Large intestine (tissue), 3 donors: ENCODE results near the gene IKZF4. TPM values are rescaled to one million over a fixed set of nuclear protein-coding genes. Genes with fewer than 3 reads are reported as not detected.
"Not testable (repeated sequence)": the region's sequence is repeated elsewhere in the genome, so short reads cannot be mapped to it uniquely, and the experiment has no call there.

ENCODE experiments used
- DNase-seq, 2 donors: peaks; one replicate each; pipeline versions ENCODE4 v3.0.0 to v3.0.0-alpha.2; 2013
- H3K27ac ChIP-seq: one replicate; pipeline ENCODE4 v1.5.1; 2013; ENCODE audit warnings: low read length
- H3K27me3 ChIP-seq: 2 replicates; pipeline ENCODE4 v1.6.1; 2013; ENCODE audit warnings: low read length; ENCODE audit not compliant: control insufficient read depth, insufficient read depth
- H3K36me3 ChIP-seq: 2 replicates; pipeline ENCODE4 v1.6.1; 2013; ENCODE audit warnings: low read length; ENCODE audit not compliant: control insufficient read depth, insufficient read depth
- H3K4me1 ChIP-seq: one replicate; pipeline ENCODE4 v1.6.1; 2013; ENCODE audit warnings: low read length; ENCODE audit not compliant: control insufficient read depth, insufficient read depth
- H3K4me3 ChIP-seq: one replicate; pipeline ENCODE4 v1.5.1; 2013; ENCODE audit warnings: low read length
- H3K9me3 ChIP-seq: one replicate; pipeline ENCODE4 v1.6.1; 2013; ENCODE audit warnings: mild to moderate bottlenecking, low read depth, low read length, moderate library complexity; ENCODE audit not compliant: control insufficient read depth
- WGBS: methylation state at CpG from one replicate; pipeline ENCODE4 v1.1.5; 2013; ENCODE audit warnings: low lambda C conversion rate; ENCODE audit not compliant: insufficient coverage; 5-methylcytosine and 5-hydroxymethylcytosine counted together
- polyA plus RNA-seq: library from polyadenylated mRNA; unstranded; fragments of 120-200 nt; gene quantifications from one replicate; pipeline ENCODE4 v1.2.1, GENCODE V29; 2013

IKZF4 gene
- polyA plus RNA-seq, 1 donor: 13.5 TPM

- Histone ChIP-seq H3K9me3 (no peaks in the 10 kb centered on the region), H3K27me3 (no peaks in the 10 kb centered on the region), H3K27ac (no peak overlapping the region), H3K4me1 (peaks cover 4% of the 10 kb centered on the region), H3K4me3 (no peak overlapping the region), H3K36me3 (peaks cover 38% of the 10 kb centered on the region)
- WGBS: no CpG with 5 or more reads among the region's 2 CpGs
- DNase-seq: no peak
Measured at GRCh38 chr12:56038022-56038655, 17.3 kb downstream of the IKZF4 start.

GRCh38 chr12:56040151-56040550, 19.3 kb downstream of the IKZF4 start:
- Histone ChIP-seq H3K9me3 (no peaks in the 10 kb centered on the region), H3K27me3 (no peaks in the 10 kb centered on the region), H3K36me3 (peaks cover 45% of the 10 kb centered on the region), H3K27ac (no peak overlapping the region), H3K4me1 (peaks cover 10% of the 10 kb centered on the region), H3K4me3 (no peak overlapping the region)
- WGBS: no CpG with 5 or more reads among the region's 1 CpG
- no peak for DNase-seq

DNA sequence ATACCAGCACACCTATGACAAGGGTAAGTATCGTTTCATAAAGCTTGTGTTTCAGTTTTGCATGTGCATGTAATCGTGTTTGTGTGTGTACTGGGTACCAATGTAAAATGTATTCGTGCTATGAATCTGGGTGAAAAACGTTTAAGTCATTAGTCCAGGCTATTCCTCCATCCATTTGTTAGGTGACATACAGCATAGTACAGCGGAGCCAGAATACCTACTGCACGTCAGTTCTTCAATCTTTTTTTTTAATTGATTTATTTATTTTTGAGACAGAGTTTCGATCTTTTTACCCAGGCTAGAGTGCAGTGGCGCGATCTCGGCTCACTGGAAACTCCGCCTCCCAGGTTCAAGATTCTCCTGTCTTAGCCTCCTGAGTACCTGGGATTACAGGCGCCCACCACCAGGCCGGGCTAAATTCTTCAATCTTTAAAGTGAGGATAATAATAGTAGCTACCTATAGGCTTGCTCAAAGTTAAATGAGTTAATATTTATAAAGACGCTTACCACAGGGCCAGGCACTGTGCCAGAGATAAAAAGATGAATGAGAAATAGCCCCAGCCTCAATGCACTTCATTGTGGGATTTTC, 20.2 kb downstream of the IKZF4 start:
- Histone ChIP-seq H3K4me1 (peaks cover 10% of the 10 kb centered on the region), H3K27ac (peak overlapping the region; percentile 59), H3K36me3 (peaks cover 42% of the 10 kb centered on the region), H3K9me3 (no peaks in the 10 kb centered on the region), H3K4me3 (peak overlapping the region; percentile 21), H3K27me3 (no peaks in the 10 kb centered on the region)
- no peak for DNase-seq
- 50% methylated on average over 2 of the region's 14 CpGs for WGBS

DNA sequence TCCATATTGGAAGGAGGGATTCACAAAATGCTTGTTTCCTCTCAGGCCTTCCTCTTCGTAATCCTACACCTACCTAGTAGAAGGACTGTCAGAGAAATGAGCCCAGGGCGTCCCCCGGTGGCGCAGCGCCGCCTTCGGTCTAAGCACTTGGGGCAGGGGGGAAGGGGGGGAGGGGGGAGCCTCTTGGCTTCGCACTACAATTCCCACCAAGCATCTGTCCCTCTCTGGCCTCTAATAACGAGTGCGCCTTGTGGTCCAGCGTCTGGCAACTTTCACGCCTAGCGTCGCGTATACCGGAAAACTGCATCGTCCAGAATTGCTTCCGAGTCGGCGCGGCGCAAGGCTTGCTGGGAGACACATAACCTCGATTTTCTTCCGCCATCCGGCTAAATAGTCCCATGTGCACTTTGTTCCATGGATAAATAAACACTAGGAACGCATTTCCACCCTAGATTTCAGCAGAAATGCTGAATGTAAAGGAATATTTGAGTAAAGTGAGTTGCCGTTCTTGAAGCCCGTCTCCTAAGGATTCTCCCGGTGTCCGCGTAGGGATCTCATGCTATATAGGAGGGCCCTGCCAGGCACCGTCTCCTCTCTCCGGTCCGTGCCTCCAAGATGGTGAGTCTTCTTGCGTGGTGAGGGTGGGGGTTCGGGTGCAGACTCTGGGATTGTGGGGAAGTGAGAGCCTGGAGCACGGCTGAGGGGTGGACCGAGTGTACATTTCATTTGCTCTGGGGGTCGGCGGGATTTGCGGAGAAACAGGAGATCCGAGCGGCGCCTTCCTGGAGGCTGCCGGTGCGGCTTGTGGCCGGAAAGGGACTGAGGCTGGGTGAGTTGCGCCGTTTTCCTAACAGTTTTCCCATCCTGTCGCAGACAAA, 20.9 kb downstream of the IKZF4 start, which contains the start of gene RPS26:
Gene RPS26 (plus strand): TSS at position 367 of the 878 bp plus-strand sequence. CDS start 249 bp downstream, at position 616.
- peak within 1 kb of the TSS; percentile 87 for H3K27ac ChIP-seq
- H3K9me3 ChIP-seq: no peaks in the 10 kb centered on the region
- peaks cover 38% of the 10 kb centered on the region for H3K36me3 ChIP-seq
- peaks cover 10% of the 10 kb centered on the region for H3K4me1 ChIP-seq
- H3K27me3 ChIP-seq: no peaks in the 10 kb centered on the region
- peak within 1 kb of the TSS; percentile 96 for H3K4me3 ChIP-seq
- WGBS: no CpG with 5 or more reads among the region's 50 CpGs
- DNase-seq: peak; percentile 99 to 100

DNA sequence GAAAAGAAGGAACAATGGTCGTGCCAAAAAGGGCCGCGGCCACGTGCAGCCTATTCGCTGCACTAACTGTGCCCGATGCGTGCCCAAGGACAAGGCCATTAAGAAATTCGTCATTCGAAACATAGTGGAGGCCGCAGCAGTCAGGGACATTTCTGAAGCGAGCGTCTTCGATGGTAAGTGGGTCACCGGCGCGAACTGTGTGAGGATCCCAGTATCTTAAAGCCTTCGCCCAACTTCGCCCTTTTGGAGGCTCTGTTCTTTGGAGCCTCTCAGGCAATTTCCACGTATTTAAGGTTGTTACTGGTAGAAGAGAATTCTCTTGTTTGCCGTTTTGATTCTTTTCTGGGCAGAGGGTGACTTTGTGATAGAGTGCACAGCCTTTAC, 21.6 kb downstream of the IKZF4 start:
- not testable (repeated sequence) for H3K27me3 ChIP-seq, H3K9me3 ChIP-seq, H3K4me1 ChIP-seq
- H3K4me3 ChIP-seq: peak overlapping the region; percentile 96
- H3K27ac ChIP-seq: peak overlapping the region; percentile 87
- WGBS: no CpG with 5 or more reads among the region's 20 CpGs
- peaks cover 32% of the 10 kb centered on the region for H3K36me3 ChIP-seq
- peak in 1 of 2 donors; percentile 25 for DNase-seq

- Histone ChIP-seq H3K9me3 (no peaks in the 10 kb centered on the region), H3K4me1 (peaks cover 10% of the 10 kb centered on the region), H3K27me3 (no peaks in the 10 kb centered on the region), H3K36me3 (peaks cover 30% of the 10 kb centered on the region), H3K27ac (peak overlapping the region; percentile 87), H3K4me3 (peak overlapping the region; percentile 96)
- 4% methylated on average over 3 of the region's 9 CpGs for WGBS
- DNase-seq: peak; percentile 38 to 71
Measured at GRCh38 chr12:56042843-56043242, 22.0 kb downstream of the IKZF4 start.

DNA sequence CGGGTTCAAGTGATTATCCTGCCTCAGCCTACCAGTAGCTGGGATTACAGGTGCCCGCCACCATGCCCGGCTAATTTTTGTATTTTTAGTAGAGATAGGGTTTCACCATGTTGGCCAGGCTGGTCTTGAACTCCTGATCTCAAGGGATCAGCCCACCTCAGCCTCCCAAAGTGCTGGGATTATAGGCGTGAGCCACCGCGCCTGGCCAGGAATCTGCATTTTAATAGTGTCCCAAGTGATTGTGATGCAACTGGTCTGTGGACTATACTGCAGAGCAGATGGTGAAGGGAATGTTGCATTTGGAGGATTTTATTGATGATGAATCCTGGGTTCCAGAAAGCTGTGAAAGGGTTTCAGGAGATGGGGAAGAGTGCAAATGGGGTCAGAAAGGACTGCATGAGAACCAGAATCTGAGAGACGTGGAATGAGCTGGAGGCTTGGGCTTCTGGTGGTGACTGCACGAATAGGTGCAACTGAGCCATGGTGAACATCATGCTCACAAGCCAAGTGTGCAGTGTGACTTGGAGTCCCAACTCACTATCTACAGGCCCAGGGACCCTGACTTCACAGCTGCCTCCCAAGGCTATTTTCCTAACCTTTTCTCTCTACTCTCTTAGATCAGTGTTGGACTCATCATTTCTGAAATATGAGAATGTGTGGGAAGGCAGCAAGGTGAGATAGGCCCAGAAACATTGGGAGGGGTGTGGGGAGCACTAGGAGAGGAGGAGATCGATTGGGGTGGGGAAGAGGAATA, 25.4 kb downstream of the IKZF4 start:
- no peak overlapping the region for H3K27ac ChIP-seq
- peaks cover 30% of the 10 kb centered on the region for H3K36me3 ChIP-seq
- no peak for DNase-seq
- WGBS: no CpG with 5 or more reads among the region's 9 CpGs
- no peak overlapping the region for H3K4me3 ChIP-seq
- H3K9me3 ChIP-seq: no peaks in the 10 kb centered on the region
- H3K27me3 ChIP-seq: no peaks in the 10 kb centered on the region
- peaks cover 10% of the 10 kb centered on the region for H3K4me1 ChIP-seq

- Histone ChIP-seq H3K4me1 (no peaks in the 10 kb centered on the region), H3K27me3 (no peaks in the 10 kb centered on the region), H3K27ac (no peak overlapping the region), H3K9me3 (no peaks in the 10 kb centered on the region), H3K36me3 (no peaks in the 10 kb centered on the region), H3K4me3 (no peak overlapping the region)
- no peak for DNase-seq
- WGBS: no CpG with 5 or more reads among the region's 6 CpGs
Measured at GRCh38 chr12:56053407-56053893, 32.6 kb downstream of the IKZF4 start.

GRCh38 chr12:56059964-56060363, 39.1 kb downstream of the IKZF4 start:
- not testable (repeated sequence) for H3K27me3 ChIP-seq, H3K9me3 ChIP-seq, H3K4me1 ChIP-seq, DNase-seq, H3K27ac ChIP-seq, H3K4me3 ChIP-seq, H3K36me3 ChIP-seq
- WGBS: no CpG with 5 or more reads among the region's 8 CpGs

DNA sequence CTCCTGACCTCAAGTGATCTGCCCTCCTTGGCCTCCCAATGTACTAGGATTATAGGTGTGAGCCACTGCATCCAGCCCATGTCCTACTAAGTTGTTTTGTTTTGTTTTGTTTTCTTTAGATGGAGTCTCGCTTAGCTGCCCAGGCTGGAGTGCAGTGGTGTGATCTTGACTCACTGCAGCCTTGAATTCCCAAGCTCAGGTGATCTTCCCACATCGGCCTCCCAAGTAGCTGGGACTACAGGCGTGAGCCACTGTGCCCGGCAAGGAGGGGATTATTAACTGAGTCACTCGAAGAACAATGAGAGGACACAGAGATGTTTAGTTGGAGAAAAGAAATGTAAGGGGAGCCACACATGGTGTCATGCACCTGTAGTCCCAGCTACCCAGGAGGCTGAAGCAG, 41.1 kb downstream of the IKZF4 start:
- Histone ChIP-seq H3K4me3 (no peak overlapping the region), H3K27me3 (no peaks in the 10 kb centered on the region), H3K4me1 (no peaks in the 10 kb centered on the region), H3K9me3 (no peaks in the 10 kb centered on the region), H3K36me3 (no peaks in the 10 kb centered on the region), H3K27ac (no peak overlapping the region)
- no CpG with 5 or more reads among the region's 5 CpGs for WGBS
- no peak for DNase-seq
